BE2C (cell line): ENCODE data around the gene SH2B3.
A peak's percentile ranks its signal among the peaks of the same experiment; 100 is the strongest.
"Not testable (repeated sequence)": the region's sequence is repeated elsewhere in the genome, so short reads cannot be mapped to it uniquely, and the experiment has no call there.

Experiments
- DNase-seq: peaks from one replicate; pipeline ENCODE4 v3.0.0-alpha.2; 2020
- H3K27me3 ChIP-seq: fragments of 250-450 bp; sonication (Bioruptor Pico); 2 replicates; pipeline ENCODE4 v1.5.1; 2020; ENCODE audit warnings: mild to moderate bottlenecking
- H3K36me3 ChIP-seq: fragments of 250-450 bp; sonication (Bioruptor Pico); 2 replicates; pipeline ENCODE4 v1.5.1; 2020; ENCODE audit warnings: mild to moderate bottlenecking
- H3K4me1 ChIP-seq: fragments of 250-450 bp; sonication (Bioruptor Pico); 2 replicates; pipeline ENCODE4 v1.5.1; 2020
- H3K4me3 ChIP-seq: 2 replicates; pipeline ENCODE4 v1.5.1; 2011; ENCODE audit warnings: low read depth, low read length
- H3K9me3 ChIP-seq: fragments of 250-450 bp; sonication (Bioruptor Pico); 2 replicates; pipeline ENCODE4 v1.5.1; 2020
- CTCF ChIP-seq: IDR thresholded peaks from 2 replicates; pipeline ENCODE4 v1.5.1; 2012; ENCODE audit warnings: mild to moderate bottlenecking, low read depth, low read length

Gene SH2B3

GRCh38 chr12:111401167-111401605 is 4.5 kb upstream of the SH2B3 start:
- DNase-seq: no peak
- Histone ChIP-seq H3K36me3 (no peaks in the 10 kb centered on the region), H3K27me3 (no peaks in the 10 kb centered on the region), H3K4me1 (no peaks in the 10 kb centered on the region), H3K9me3 (no peaks in the 10 kb centered on the region), H3K4me3 (no peak overlapping the region)
- TF ChIP-seq CTCF: no peak

GRCh38 chr12:111402490-111402824 is 3.3 kb upstream of the SH2B3 start:
- H3K9me3 ChIP-seq, H3K36me3 ChIP-seq, DNase-seq, H3K4me1 ChIP-seq, H3K27me3 ChIP-seq, H3K4me3 ChIP-seq: not testable (repeated sequence)

GRCh38 chr12:111404362-111405148 is 1.2 kb upstream of the SH2B3 start:
- no peak for DNase-seq

GRCh38 chr12:111405149-111405858 is 419 bp upstream of the SH2B3 start:
- Histone ChIP-seq H3K36me3 (no peaks in the 10 kb centered on the region; the same call in 1 of the 2 replicates), H3K4me1 (peaks cover 14% of the 10 kb centered on the region), H3K4me3 (peak overlapping the region; percentile 49), H3K27me3 (no peaks in the 10 kb centered on the region), H3K9me3 (no peaks in the 10 kb centered on the region)
- DNase-seq: peak; percentile 99
- peak; percentile 56 for TF ChIP-seq CTCF

More at GRCh38 chr12:111404362-111405148, 1.2 kb upstream of the SH2B3 start:
- TF ChIP-seq CTCF: no peak
- Histone ChIP-seq H3K27me3 (no peaks in the 10 kb centered on the region), H3K36me3 (no peaks in the 10 kb centered on the region; the same call in 1 of the 2 replicates), H3K4me3 (peak overlapping the region; percentile 49), H3K4me1 (peaks cover 6% of the 10 kb centered on the region), H3K9me3 (no peaks in the 10 kb centered on the region)

- no peak for DNase-seq
- peak overlapping the region; percentile 93 for H3K4me3 ChIP-seq
- TF ChIP-seq CTCF: no peak
- H3K9me3 ChIP-seq: no peaks in the 10 kb centered on the region
- H3K4me1 ChIP-seq: peaks cover 19% of the 10 kb centered on the region
- no peaks in the 10 kb centered on the region; the same call in 1 of the 2 replicates for H3K36me3 ChIP-seq
- no peaks in the 10 kb centered on the region for H3K27me3 ChIP-seq
These were observed 1.0 kb downstream of the SH2B3 start for GRCh38 chr12:111406474-111407376.
